OCI-M2 (cell line): ENCODE results near the gene SLC25A13.

Source experiments
- DNase-seq: peaks from one replicate; lab custom pipeline; 2025; ENCODE audit not compliant: unreplicated experiment; lab: John Stamatoyannopoulos, UW

The SLC25A13 gene

GRCh38 chr7:96322847-96323461 lies 1.1 kb upstream of the SLC25A13 start:
- no peak for DNase-seq

- no peak for DNase-seq
Observed at GRCh38 chr7:96322373-96322695, 436 bp upstream of the SLC25A13 start.

- no peak for DNase-seq
Observed at GRCh38 chr7:96321031-96321657, 754 bp downstream of the SLC25A13 start.

- no peak for DNase-seq
Observed at GRCh38 chr7:96320442-96320841, 1.5 kb downstream of the SLC25A13 start.

- DNase-seq = no peak
Observed at GRCh38 chr7:96319439-96319838, 2.5 kb downstream of the SLC25A13 start.

GRCh38 chr7:96316949-96317348 lies 4.9 kb downstream of the SLC25A13 start:
- DNase-seq = no peak

GRCh38 chr7:96315125-96315512 lies 6.8 kb downstream of the SLC25A13 start:
- no peak for DNase-seq

GRCh38 chr7:96314402-96315124 lies 7.3 kb downstream of the SLC25A13 start:
- no peak for DNase-seq

GRCh38 chr7:96313940-96314339 lies 8.0 kb downstream of the SLC25A13 start:
- DNase-seq = no peak

- DNase-seq = no peak
Observed at GRCh38 chr7:96312502-96312901, 9.4 kb downstream of the SLC25A13 start.

- no peak for DNase-seq
Observed at GRCh38 chr7:96311967-96312366, 9.9 kb downstream of the SLC25A13 start.

GRCh38 chr7:96310110-96310509 lies 11.8 kb downstream of the SLC25A13 start:
- DNase-seq = no peak

GRCh38 chr7:96308950-96309263 lies 13.0 kb downstream of the SLC25A13 start:
- DNase-seq = no peak

- DNase-seq = no peak
Observed at GRCh38 chr7:96308253-96308949, 13.5 kb downstream of the SLC25A13 start.

GRCh38 chr7:96306385-96307125 lies 15.3 kb downstream of the SLC25A13 start:
- no peak for DNase-seq

- DNase-seq = no peak
Observed at GRCh38 chr7:96305915-96306314, 16.0 kb downstream of the SLC25A13 start.

- no peak for DNase-seq
Observed at GRCh38 chr7:96304573-96304972, 17.3 kb downstream of the SLC25A13 start.

GRCh38 chr7:96303686-96304443 lies 18.0 kb downstream of the SLC25A13 start:
- DNase-seq = no peak

GRCh38 chr7:96303105-96303685 lies 18.7 kb downstream of the SLC25A13 start:
- no peak for DNase-seq

GRCh38 chr7:96300986-96301385 lies 20.9 kb downstream of the SLC25A13 start:
- DNase-seq = no peak
